H9 (cell line): ENCODE results near the gene SLC34A2. TPM values are rescaled to one million over a fixed set of nuclear protein-coding genes. Genes with fewer than 3 reads are reported as not detected.

Source experiments
- DNase-seq: peaks from one replicate; pipeline ENCODE4 v3.0.0-alpha.2; 2017
- H2AFZ ChIP-seq: one replicate; pipeline ENCODE4 v1.6.1; 2013; ENCODE audit warnings: mild to moderate bottlenecking, low read length, control low read depth, moderate library complexity
- H2AK5ac ChIP-seq: 2 replicates; pipeline ENCODE4 v1.6.1; 2013; ENCODE audit warnings: low read length, control low read depth, mixed read lengths; ENCODE audit not compliant: insufficient read length
- H2BK120ac ChIP-seq: one replicate; pipeline ENCODE4 v1.6.1; 2013; ENCODE audit warnings: low read depth, mild to moderate bottlenecking, low read length, control low read depth, inconsistent platforms; ENCODE audit not compliant: poor library complexity, severe bottlenecking
- H2BK12ac ChIP-seq: 2 replicates; pipeline ENCODE4 v1.6.1; 2013; ENCODE audit warnings: low read length, control low read depth, mixed read lengths, low read depth; ENCODE audit not compliant: insufficient read length
- H2BK15ac ChIP-seq: 2 replicates; pipeline ENCODE4 v1.6.1; 2013; ENCODE audit warnings: low read depth, low read length, control low read depth
- H2BK20ac ChIP-seq: one replicate; pipeline ENCODE4 v1.6.1; 2013; ENCODE audit warnings: low read depth, mild to moderate bottlenecking, low read length, control low read depth, inconsistent platforms; ENCODE audit not compliant: poor library complexity, severe bottlenecking
- H2BK5ac ChIP-seq: 2 replicates; pipeline ENCODE4 v1.6.1; 2013; ENCODE audit warnings: low read length, control low read depth, mixed read lengths; ENCODE audit not compliant: insufficient read length
- H3K14ac ChIP-seq: 2 replicates; pipeline ENCODE4 v1.6.1; 2013; ENCODE audit warnings: low read length, control low read depth; ENCODE audit not compliant: insufficient read depth
- H3K18ac ChIP-seq: 2 replicates; pipeline ENCODE4 v1.6.1; 2013; ENCODE audit warnings: low read depth, mild to moderate bottlenecking, mixed read lengths, low read length, control low read depth; ENCODE audit not compliant: insufficient read length
- H3K23ac ChIP-seq: 2 replicates; pipeline ENCODE4 v1.6.1; 2013; ENCODE audit warnings: low read length, control low read depth, mixed read lengths, low read depth; ENCODE audit not compliant: insufficient read length
- H3K23me2 ChIP-seq: 2 replicates; pipeline ENCODE4 v1.6.1; 2013; ENCODE audit warnings: low read depth, mild to moderate bottlenecking, mixed read lengths, low read length, control low read depth; ENCODE audit not compliant: insufficient read length, poor library complexity, severe bottlenecking
- H3K27ac ChIP-seq: 2 replicates; pipeline ENCODE4 v1.5.1; 2013; ENCODE audit warnings: low read length, control low read depth, mixed read lengths, low read depth; ENCODE audit not compliant: insufficient read length
- H3K27me3 ChIP-seq: 2 replicates; pipeline ENCODE4 v1.6.1; 2013; ENCODE audit warnings: low read length, control low read depth, inconsistent platforms; ENCODE audit not compliant: insufficient read depth
- H3K4ac ChIP-seq: 2 replicates; pipeline ENCODE4 v1.6.1; 2013; ENCODE audit warnings: low read depth, mild to moderate bottlenecking, control low read depth, inconsistent platforms, low read length, moderate library complexity
- H3K4me1 ChIP-seq: 2 replicates; pipeline ENCODE4 v1.6.1; 2013; ENCODE audit warnings: low read length, control low read depth, inconsistent platforms; ENCODE audit not compliant: insufficient read depth
- H3K4me2 ChIP-seq: 2 replicates; pipeline ENCODE4 v1.6.1; 2013; ENCODE audit warnings: low read length, control low read depth, mixed read lengths; ENCODE audit not compliant: insufficient read length, insufficient read depth
- H3K56ac ChIP-seq: 2 replicates; pipeline ENCODE4 v1.6.1; 2013; ENCODE audit warnings: low read depth, mild to moderate bottlenecking, mixed read lengths, low read length, control low read depth; ENCODE audit not compliant: insufficient read length
- H3K79me1 ChIP-seq: 2 replicates; pipeline ENCODE4 v1.6.1; 2013; ENCODE audit warnings: low read depth, mild to moderate bottlenecking, moderate library complexity, low read length, control low read depth, inconsistent platforms; ENCODE audit not compliant: insufficient read depth, poor library complexity, severe bottlenecking
- H3K79me2 ChIP-seq: 2 replicates; pipeline ENCODE4 v1.6.1; 2013; ENCODE audit warnings: low read length, control low read depth, inconsistent platforms; ENCODE audit not compliant: insufficient read depth
- H3K9ac ChIP-seq: 2 replicates; pipeline ENCODE4 v1.6.1; 2013; ENCODE audit warnings: low read length, control low read depth, mixed read lengths; ENCODE audit not compliant: insufficient read length; ENCODE audit errors: extremely low read depth
- H3K9me3 ChIP-seq: one replicate; pipeline ENCODE4 v1.6.1; 2013; ENCODE audit warnings: low read depth, low read length, inconsistent platforms; ENCODE audit not compliant: control insufficient read depth
- H3T11ph ChIP-seq: one replicate; pipeline ENCODE4 v1.6.1; 2013; ENCODE audit warnings: mild to moderate bottlenecking, low read length, control low read depth, inconsistent platforms
- H4K20me1 ChIP-seq: one replicate; pipeline ENCODE4 v1.6.1; 2013; ENCODE audit not compliant: control insufficient read depth, insufficient read length, insufficient read depth
- H4K5ac ChIP-seq: 2 replicates; pipeline ENCODE4 v1.6.1; 2013; ENCODE audit warnings: low read depth, mild to moderate bottlenecking, mixed read lengths, low read length, control low read depth; ENCODE audit not compliant: insufficient read length
- H4K8ac ChIP-seq: replicated peaks from 2 replicates; pipeline ENCODE4 v1.6.1; 2013; ENCODE audit warnings: low read length, control low read depth, mixed read lengths, low read depth; ENCODE audit not compliant: insufficient read length
- H4K91ac ChIP-seq: 2 replicates; pipeline ENCODE4 v1.6.1; 2013; ENCODE audit warnings: low read depth, mild to moderate bottlenecking, moderate library complexity, mixed read lengths, low read length, control low read depth; ENCODE audit not compliant: insufficient read length
- H3K27ac Mint-ChIP-seq, 3 experiments: 2 replicates in 2 of 3; 3 replicates in 1 of 3; pipeline ENCODE4 v1.8.0; 2020 to 2021; ENCODE audit warnings: mixed read lengths in 3 of 3, mild to moderate bottlenecking in 1 of 3, moderate library complexity in 1 of 3
- H3K27me3 Mint-ChIP-seq: 2 replicates; pipeline ENCODE4 v1.8.0; 2021; ENCODE audit warnings: low read depth, mild to moderate bottlenecking, moderate library complexity, mixed read lengths
- H3K36me3 Mint-ChIP-seq, 3 experiments: 2 replicates in 2 of 3; 3 replicates in 1 of 3; pipeline ENCODE4 v1.8.0; 2020 to 2021; ENCODE audit warnings: low read depth in 3 of 3, mixed read lengths in 3 of 3; ENCODE audit not compliant: insufficient read depth in 1 of 3
- H3K4me1 Mint-ChIP-seq, 2 experiments: 2 replicates each; pipeline ENCODE4 v1.8.0; 2020; ENCODE audit warnings: mixed read lengths in 2 of 2
- H3K4me3 Mint-ChIP-seq, 2 experiments: 2 replicates in 1 of 2; 3 replicates in 1 of 2; pipeline ENCODE4 v1.8.0; 2020 to 2021; ENCODE audit warnings: mild to moderate bottlenecking in 2 of 2, mixed read lengths in 2 of 2, moderate library complexity in 1 of 2
- H3K9me3 Mint-ChIP-seq, 2 experiments: 2 replicates in 1 of 2; 3 replicates in 1 of 2; pipeline ENCODE4 v1.8.0; 2020; ENCODE audit warnings: mild to moderate bottlenecking in 2 of 2, mixed read lengths in 2 of 2, moderate library complexity in 1 of 2
- CTCF ChIP-seq: fragments of 200-600 bp; sonication (generic); conservative IDR thresholded peaks from 3 replicates; pipeline ENCODE4 v1.8.0; 2021; ENCODE audit warnings: antibody characterized with exemption, mild to moderate bottlenecking
- WGBS: extraction: QIAGEN DNeasy Blood & Tissue Kit; methylation state at CpG from one replicate; pipeline ENCODE4 v1.1.7; 2013; ENCODE audit warnings: missing lambda C conversion rate, low lambda C conversion rate, mixed read lengths; ENCODE audit not compliant: insufficient read length; ENCODE audit errors: extremely low coverage; 5-methylcytosine and 5-hydroxymethylcytosine counted together
- total RNA-seq: library from RNA; stranded (reverse); gene quantifications from 2 replicates; pipeline ENCODE4 v1.2.1, GENCODE V29; 2021

The SLC34A2 gene
- total RNA-seq, 1 experiment from 2014 or later: 0.57 TPM

DNA sequence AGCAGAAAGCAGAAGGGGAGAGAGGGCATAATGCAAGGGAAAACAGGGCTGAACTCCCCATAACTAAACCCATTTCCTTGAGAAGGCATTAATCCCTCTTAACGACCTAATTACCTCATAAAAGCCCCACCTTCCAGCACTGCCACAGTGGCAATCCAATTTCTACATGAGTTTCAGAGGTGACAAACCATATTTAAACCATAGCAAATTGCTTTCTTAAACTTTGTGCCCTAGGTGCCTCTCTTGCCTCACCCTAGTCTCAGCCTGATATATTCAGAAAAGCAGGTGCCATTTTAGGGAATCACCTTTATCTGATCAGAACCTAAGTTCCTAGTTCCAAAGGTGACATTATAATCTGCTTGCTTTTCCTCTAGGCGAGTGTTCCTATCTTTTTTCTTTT lies 48.9 kb downstream of the SLC34A2 start:
- no peaks in the 10 kb centered on the region for H3K4me1 Mint-ChIP-seq
- H3K27me3 Mint-ChIP-seq: no peaks in the 10 kb centered on the region; the same call in 1 of the 2 replicates
- no peak overlapping the region for H4K8ac ChIP-seq
- H4K5ac ChIP-seq: no peak overlapping the region
- no peak overlapping the region for H3K4me3 Mint-ChIP-seq
- H3K18ac ChIP-seq: no peak overlapping the region
- H3K4me1 ChIP-seq: no peaks in the 10 kb centered on the region
- no peak overlapping the region for H2BK120ac ChIP-seq
- no peak overlapping the region for H3K4ac ChIP-seq
- H3K27me3 ChIP-seq: no peaks in the 10 kb centered on the region
- H2BK12ac ChIP-seq: no peak overlapping the region
- no peaks in the 10 kb centered on the region for H4K20me1 ChIP-seq
- H3K9me3 ChIP-seq: no peaks in the 10 kb centered on the region
- no peaks in the 10 kb centered on the region for H3K79me1 ChIP-seq
- H2AK5ac ChIP-seq: no peak overlapping the region
- no CpG with 5 or more reads among the region's 2 CpGs for WGBS
- H3K9ac ChIP-seq: no peak overlapping the region
- no peak overlapping the region for H3K14ac ChIP-seq
- H3K27ac ChIP-seq: no peak overlapping the region
- no peak for TF ChIP-seq CTCF
- no peak overlapping the region for H2AFZ ChIP-seq
- no peaks in the 10 kb centered on the region for H3K23me2 ChIP-seq
- H3T11ph ChIP-seq: no peak overlapping the region
- no peak overlapping the region for H3K4me2 ChIP-seq
- no peak overlapping the region for H2BK5ac ChIP-seq
- H3K79me2 ChIP-seq: no peaks in the 10 kb centered on the region
- peaks cover 5 to 7% of the 10 kb centered on the region in 2 experiments for H3K9me3 Mint-ChIP-seq
- H3K27ac Mint-ChIP-seq: no peak overlapping the region
- no peak for DNase-seq
- H3K56ac ChIP-seq: no peak overlapping the region
- no peak overlapping the region for H2BK15ac ChIP-seq
- no peak overlapping the region for H3K23ac ChIP-seq
- H2BK20ac ChIP-seq: no peak overlapping the region
- no peak overlapping the region for H4K91ac ChIP-seq
- peaks cover 2 to 8% (median 4%) of the 10 kb centered on the region in 3 experiments; a peak in 6 of 7 replicates for H3K36me3 Mint-ChIP-seq
